H9 (cell line): Measurements from ENCODE around the gene NT5DC4. TPM values are rescaled to one million over a fixed set of nuclear protein-coding genes. Genes with fewer than 3 reads are reported as not detected.

Source experiments
- DNase-seq: peaks from one replicate; pipeline ENCODE4 v3.0.0-alpha.2; 2017
- H2AFZ ChIP-seq: one replicate; pipeline ENCODE4 v1.6.1; 2013; ENCODE audit warnings: mild to moderate bottlenecking, low read length, control low read depth, moderate library complexity
- H2AK5ac ChIP-seq: 2 replicates; pipeline ENCODE4 v1.6.1; 2013; ENCODE audit warnings: low read length, control low read depth, mixed read lengths; ENCODE audit not compliant: insufficient read length
- H2BK120ac ChIP-seq: one replicate; pipeline ENCODE4 v1.6.1; 2013; ENCODE audit warnings: low read depth, mild to moderate bottlenecking, low read length, control low read depth, inconsistent platforms; ENCODE audit not compliant: poor library complexity, severe bottlenecking
- H2BK12ac ChIP-seq: 2 replicates; pipeline ENCODE4 v1.6.1; 2013; ENCODE audit warnings: low read length, control low read depth, mixed read lengths, low read depth; ENCODE audit not compliant: insufficient read length
- H2BK15ac ChIP-seq: 2 replicates; pipeline ENCODE4 v1.6.1; 2013; ENCODE audit warnings: low read depth, low read length, control low read depth
- H2BK20ac ChIP-seq: one replicate; pipeline ENCODE4 v1.6.1; 2013; ENCODE audit warnings: low read depth, mild to moderate bottlenecking, low read length, control low read depth, inconsistent platforms; ENCODE audit not compliant: poor library complexity, severe bottlenecking
- H2BK5ac ChIP-seq: 2 replicates; pipeline ENCODE4 v1.6.1; 2013; ENCODE audit warnings: low read length, control low read depth, mixed read lengths; ENCODE audit not compliant: insufficient read length
- H3K14ac ChIP-seq: 2 replicates; pipeline ENCODE4 v1.6.1; 2013; ENCODE audit warnings: low read length, control low read depth; ENCODE audit not compliant: insufficient read depth
- H3K18ac ChIP-seq: 2 replicates; pipeline ENCODE4 v1.6.1; 2013; ENCODE audit warnings: low read depth, mild to moderate bottlenecking, mixed read lengths, low read length, control low read depth; ENCODE audit not compliant: insufficient read length
- H3K23ac ChIP-seq: 2 replicates; pipeline ENCODE4 v1.6.1; 2013; ENCODE audit warnings: low read length, control low read depth, mixed read lengths, low read depth; ENCODE audit not compliant: insufficient read length
- H3K23me2 ChIP-seq: 2 replicates; pipeline ENCODE4 v1.6.1; 2013; ENCODE audit warnings: low read depth, mild to moderate bottlenecking, mixed read lengths, low read length, control low read depth; ENCODE audit not compliant: insufficient read length, poor library complexity, severe bottlenecking
- H3K27ac ChIP-seq: 2 replicates; pipeline ENCODE4 v1.5.1; 2013; ENCODE audit warnings: low read length, control low read depth, mixed read lengths, low read depth; ENCODE audit not compliant: insufficient read length
- H3K27me3 ChIP-seq: 2 replicates; pipeline ENCODE4 v1.6.1; 2013; ENCODE audit warnings: low read length, control low read depth, inconsistent platforms; ENCODE audit not compliant: insufficient read depth
- H3K4ac ChIP-seq: 2 replicates; pipeline ENCODE4 v1.6.1; 2013; ENCODE audit warnings: low read depth, mild to moderate bottlenecking, control low read depth, inconsistent platforms, low read length, moderate library complexity
- H3K4me1 ChIP-seq: 2 replicates; pipeline ENCODE4 v1.6.1; 2013; ENCODE audit warnings: low read length, control low read depth, inconsistent platforms; ENCODE audit not compliant: insufficient read depth
- H3K4me2 ChIP-seq: 2 replicates; pipeline ENCODE4 v1.6.1; 2013; ENCODE audit warnings: low read length, control low read depth, mixed read lengths; ENCODE audit not compliant: insufficient read length, insufficient read depth
- H3K56ac ChIP-seq: 2 replicates; pipeline ENCODE4 v1.6.1; 2013; ENCODE audit warnings: low read depth, mild to moderate bottlenecking, mixed read lengths, low read length, control low read depth; ENCODE audit not compliant: insufficient read length
- H3K79me1 ChIP-seq: 2 replicates; pipeline ENCODE4 v1.6.1; 2013; ENCODE audit warnings: low read depth, mild to moderate bottlenecking, moderate library complexity, low read length, control low read depth, inconsistent platforms; ENCODE audit not compliant: insufficient read depth, poor library complexity, severe bottlenecking
- H3K79me2 ChIP-seq: 2 replicates; pipeline ENCODE4 v1.6.1; 2013; ENCODE audit warnings: low read length, control low read depth, inconsistent platforms; ENCODE audit not compliant: insufficient read depth
- H3K9ac ChIP-seq: 2 replicates; pipeline ENCODE4 v1.6.1; 2013; ENCODE audit warnings: low read length, control low read depth, mixed read lengths; ENCODE audit not compliant: insufficient read length; ENCODE audit errors: extremely low read depth
- H3K9me3 ChIP-seq: one replicate; pipeline ENCODE4 v1.6.1; 2013; ENCODE audit warnings: low read depth, low read length, inconsistent platforms; ENCODE audit not compliant: control insufficient read depth
- H3T11ph ChIP-seq: one replicate; pipeline ENCODE4 v1.6.1; 2013; ENCODE audit warnings: mild to moderate bottlenecking, low read length, control low read depth, inconsistent platforms
- H4K20me1 ChIP-seq: one replicate; pipeline ENCODE4 v1.6.1; 2013; ENCODE audit not compliant: control insufficient read depth, insufficient read length, insufficient read depth
- H4K5ac ChIP-seq: 2 replicates; pipeline ENCODE4 v1.6.1; 2013; ENCODE audit warnings: low read depth, mild to moderate bottlenecking, mixed read lengths, low read length, control low read depth; ENCODE audit not compliant: insufficient read length
- H4K8ac ChIP-seq: replicated peaks from 2 replicates; pipeline ENCODE4 v1.6.1; 2013; ENCODE audit warnings: low read length, control low read depth, mixed read lengths, low read depth; ENCODE audit not compliant: insufficient read length
- H4K91ac ChIP-seq: 2 replicates; pipeline ENCODE4 v1.6.1; 2013; ENCODE audit warnings: low read depth, mild to moderate bottlenecking, moderate library complexity, mixed read lengths, low read length, control low read depth; ENCODE audit not compliant: insufficient read length
- H3K27ac Mint-ChIP-seq, 3 experiments: 2 replicates in 2 of 3; 3 replicates in 1 of 3; pipeline ENCODE4 v1.8.0; 2020 to 2021; ENCODE audit warnings: mixed read lengths in 3 of 3, mild to moderate bottlenecking in 1 of 3, moderate library complexity in 1 of 3
- H3K27me3 Mint-ChIP-seq: 2 replicates; pipeline ENCODE4 v1.8.0; 2021; ENCODE audit warnings: low read depth, mild to moderate bottlenecking, moderate library complexity, mixed read lengths
- H3K36me3 Mint-ChIP-seq, 3 experiments: 2 replicates in 2 of 3; 3 replicates in 1 of 3; pipeline ENCODE4 v1.8.0; 2020 to 2021; ENCODE audit warnings: low read depth in 3 of 3, mixed read lengths in 3 of 3; ENCODE audit not compliant: insufficient read depth in 1 of 3
- H3K4me1 Mint-ChIP-seq, 2 experiments: 2 replicates each; pipeline ENCODE4 v1.8.0; 2020; ENCODE audit warnings: mixed read lengths in 2 of 2
- H3K4me3 Mint-ChIP-seq, 2 experiments: 2 replicates in 1 of 2; 3 replicates in 1 of 2; pipeline ENCODE4 v1.8.0; 2020 to 2021; ENCODE audit warnings: mild to moderate bottlenecking in 2 of 2, mixed read lengths in 2 of 2, moderate library complexity in 1 of 2
- H3K9me3 Mint-ChIP-seq, 2 experiments: 2 replicates in 1 of 2; 3 replicates in 1 of 2; pipeline ENCODE4 v1.8.0; 2020; ENCODE audit warnings: mild to moderate bottlenecking in 2 of 2, mixed read lengths in 2 of 2, moderate library complexity in 1 of 2
- WGBS: extraction: QIAGEN DNeasy Blood & Tissue Kit; methylation state at CpG from one replicate; pipeline ENCODE4 v1.1.7; 2013; ENCODE audit warnings: missing lambda C conversion rate, low lambda C conversion rate, mixed read lengths; ENCODE audit not compliant: insufficient read length; ENCODE audit errors: extremely low coverage; 5-methylcytosine and 5-hydroxymethylcytosine counted together
- total RNA-seq: library from RNA; stranded (reverse); gene quantifications from 2 replicates; pipeline ENCODE4 v1.2.1, GENCODE V29; 2021
- TF ChIP-seq, protein P1 (sequence below): fragments of 200-600 bp; sonication (generic); conservative IDR thresholded peaks from 3 replicates; pipeline ENCODE4 v1.8.0; 2021; ENCODE audit warnings: antibody characterized with exemption, mild to moderate bottlenecking

Gene NT5DC4
- total RNA-seq, 1 experiment from 2014 or later: not detected

DNA sequence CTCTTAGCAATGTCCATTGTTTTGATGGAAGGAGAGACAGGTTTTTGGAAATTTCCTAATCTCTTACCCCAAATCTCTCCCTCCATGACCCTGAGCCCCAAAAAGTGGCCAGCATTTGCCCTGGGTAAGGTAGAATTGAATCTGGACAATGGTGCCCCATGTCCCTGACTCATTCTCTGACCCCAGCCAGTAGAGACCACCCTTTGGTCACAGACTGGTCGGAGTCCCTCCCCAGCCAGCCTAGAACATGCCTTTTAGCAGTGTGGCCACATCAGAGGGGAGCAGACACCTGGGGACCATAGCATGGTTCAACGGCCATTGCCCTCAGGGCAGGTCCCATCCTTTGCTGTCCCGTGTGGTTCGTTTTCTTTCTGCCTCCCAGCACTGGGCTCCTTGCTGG is 6.5 kb upstream of the NT5DC4 start:
- no peak overlapping the region for H3K14ac ChIP-seq
- H3K27me3 ChIP-seq: no peaks in the 10 kb centered on the region
- TF ChIP-seq, protein P1, sequence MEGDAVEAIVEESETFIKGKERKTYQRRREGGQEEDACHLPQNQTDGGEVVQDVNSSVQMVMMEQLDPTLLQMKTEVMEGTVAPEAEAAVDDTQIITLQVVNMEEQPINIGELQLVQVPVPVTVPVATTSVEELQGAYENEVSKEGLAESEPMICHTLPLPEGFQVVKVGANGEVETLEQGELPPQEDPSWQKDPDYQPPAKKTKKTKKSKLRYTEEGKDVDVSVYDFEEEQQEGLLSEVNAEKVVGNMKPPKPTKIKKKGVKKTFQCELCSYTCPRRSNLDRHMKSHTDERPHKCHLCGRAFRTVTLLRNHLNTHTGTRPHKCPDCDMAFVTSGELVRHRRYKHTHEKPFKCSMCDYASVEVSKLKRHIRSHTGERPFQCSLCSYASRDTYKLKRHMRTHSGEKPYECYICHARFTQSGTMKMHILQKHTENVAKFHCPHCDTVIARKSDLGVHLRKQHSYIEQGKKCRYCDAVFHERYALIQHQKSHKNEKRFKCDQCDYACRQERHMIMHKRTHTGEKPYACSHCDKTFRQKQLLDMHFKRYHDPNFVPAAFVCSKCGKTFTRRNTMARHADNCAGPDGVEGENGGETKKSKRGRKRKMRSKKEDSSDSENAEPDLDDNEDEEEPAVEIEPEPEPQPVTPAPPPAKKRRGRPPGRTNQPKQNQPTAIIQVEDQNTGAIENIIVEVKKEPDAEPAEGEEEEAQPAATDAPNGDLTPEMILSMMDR: no peak
- H3K4me3 Mint-ChIP-seq: no peak overlapping the region
- H3K27ac ChIP-seq: no peak overlapping the region
- no peak overlapping the region for H3K23ac ChIP-seq
- H4K5ac ChIP-seq: no peak overlapping the region
- H3K4me1 ChIP-seq: no peaks in the 10 kb centered on the region
- no peaks in the 10 kb centered on the region for H3K36me3 Mint-ChIP-seq
- no peak overlapping the region for H2BK5ac ChIP-seq
- H3K4ac ChIP-seq: no peak overlapping the region
- no peak overlapping the region for H4K91ac ChIP-seq
- H3K56ac ChIP-seq: no peak overlapping the region
- peaks cover 3% of the 10 kb centered on the region for H3K27me3 Mint-ChIP-seq
- no peaks in the 10 kb centered on the region for H4K20me1 ChIP-seq
- no peak overlapping the region for H4K8ac ChIP-seq
- H2BK120ac ChIP-seq: no peak overlapping the region
- no peak overlapping the region for H2AK5ac ChIP-seq
- no peak overlapping the region for H2BK20ac ChIP-seq
- H3K79me1 ChIP-seq: no peaks in the 10 kb centered on the region
- no peaks in the 10 kb centered on the region; the same call in 1 of the 2 replicates for H3K79me2 ChIP-seq
- no peaks in the 10 kb centered on the region; a peak in 2 of 5 replicates for H3K9me3 Mint-ChIP-seq
- H2BK15ac ChIP-seq: no peak overlapping the region
- no peak overlapping the region for H3K9ac ChIP-seq
- H3K18ac ChIP-seq: no peak overlapping the region
- no peak overlapping the region for H3T11ph ChIP-seq
- H3K27ac Mint-ChIP-seq: no peak overlapping the region
- H2BK12ac ChIP-seq: no peak overlapping the region
- no peaks in the 10 kb centered on the region for H3K4me1 Mint-ChIP-seq
- no peak for DNase-seq
- H2AFZ ChIP-seq: no peak overlapping the region
- no CpG with 5 or more reads among the region's 4 CpGs for WGBS
- no peaks in the 10 kb centered on the region for H3K9me3 ChIP-seq
- H3K23me2 ChIP-seq: no peaks in the 10 kb centered on the region
- H3K4me2 ChIP-seq: no peak overlapping the region
